Activated CD4-positive, alpha-beta memory T cell treated with anti-CD3 and anti-CD28 coated beads for 36 hours (primary cell): ENCODE data around the gene PLEKHS1. TPM values are rescaled to one million over a fixed set of nuclear protein-coding genes. Genes with fewer than 3 reads are reported as not detected.
"Not testable (repeated sequence)": the region's sequence is repeated elsewhere in the genome, so short reads cannot be mapped to it uniquely, and the experiment has no call there.

Source experiments
- CTCF ChIA-PET: fragments of 350-600 bp; sonication (Branson Sonifier 250); formaldehyde crosslinking; loops from one replicate; lab custom pipeline; 2021; ENCODE audit warnings: antibody characterized with exemption, inconsistent platforms; lab: Charles Lee
- POLR2A ChIA-PET: fragments of 350-600 bp; sonication (Branson Sonifier 250); formaldehyde crosslinking; loops from one replicate; lab custom pipeline; 2021; ENCODE audit warnings: antibody characterized with exemption; lab: Charles Lee
- DNase-seq: peaks from one replicate; pipeline ENCODE4 v3.0.0-alpha.2; 2020
- H3K27ac Mint-ChIP-seq: one replicate; pipeline ENCODE4 v1.8.0; 2021; ENCODE audit warnings: mixed read lengths
- H3K27me3 Mint-ChIP-seq: one replicate; pipeline ENCODE4 v1.8.0; 2021; ENCODE audit warnings: mixed read lengths
- H3K36me3 Mint-ChIP-seq: one replicate; pipeline ENCODE4 v1.8.0; 2021; ENCODE audit warnings: mixed read lengths
- H3K4me1 Mint-ChIP-seq: one replicate; pipeline ENCODE4 v1.8.0; 2021; ENCODE audit warnings: low read depth, mixed read lengths
- H3K4me3 Mint-ChIP-seq: one replicate; pipeline ENCODE4 v1.8.0; 2021; ENCODE audit warnings: mild to moderate bottlenecking, mixed read lengths
- H3K9me3 Mint-ChIP-seq: one replicate; pipeline ENCODE4 v1.8.0; 2021; ENCODE audit warnings: mixed read lengths
- intact Hi-C: fragments of 100-400 bp; cut with micrococcal nuclease; formaldehyde crosslinking; loops from one replicate; pipeline ENCODE4 v1.15.1; 2023
- total RNA-seq, 2 experiments: library from RNA; stranded (reverse); gene quantifications; one replicate each; pipeline ENCODE4 v1.2.3, GENCODE V29; 2021

Gene PLEKHS1
- total RNA-seq, 2 experiments from 2014 or later = not detected

DNA sequence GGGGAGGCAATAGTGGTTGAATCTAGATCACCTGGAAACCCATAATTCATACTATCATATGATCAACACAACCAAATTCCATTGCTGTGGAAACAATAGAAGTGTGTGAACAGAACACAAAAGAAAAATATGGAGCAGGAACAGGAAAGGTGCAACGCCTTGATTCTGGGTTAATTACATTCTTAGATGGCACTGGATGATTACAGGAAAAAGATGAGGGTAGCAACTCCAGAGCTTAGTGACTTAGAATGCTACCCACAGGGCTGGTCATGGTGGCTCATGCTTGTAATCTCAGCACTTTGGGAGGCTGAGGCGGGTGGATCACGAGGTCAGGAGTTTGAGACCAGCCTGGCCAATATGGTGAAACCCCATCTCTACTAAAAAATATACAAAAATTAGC is 19.6 kb downstream of the PLEKHS1 start:
- H3K27me3 Mint-ChIP-seq = peaks cover 31% of the 10 kb centered on the region
- CTCF ChIA-PET, H3K9me3 Mint-ChIP-seq, H3K27ac Mint-ChIP-seq, H3K36me3 Mint-ChIP-seq, POLR2A ChIA-PET, DNase-seq, H3K4me1 Mint-ChIP-seq, intact Hi-C loops, H3K4me3 Mint-ChIP-seq: not testable (repeated sequence)

DNA sequence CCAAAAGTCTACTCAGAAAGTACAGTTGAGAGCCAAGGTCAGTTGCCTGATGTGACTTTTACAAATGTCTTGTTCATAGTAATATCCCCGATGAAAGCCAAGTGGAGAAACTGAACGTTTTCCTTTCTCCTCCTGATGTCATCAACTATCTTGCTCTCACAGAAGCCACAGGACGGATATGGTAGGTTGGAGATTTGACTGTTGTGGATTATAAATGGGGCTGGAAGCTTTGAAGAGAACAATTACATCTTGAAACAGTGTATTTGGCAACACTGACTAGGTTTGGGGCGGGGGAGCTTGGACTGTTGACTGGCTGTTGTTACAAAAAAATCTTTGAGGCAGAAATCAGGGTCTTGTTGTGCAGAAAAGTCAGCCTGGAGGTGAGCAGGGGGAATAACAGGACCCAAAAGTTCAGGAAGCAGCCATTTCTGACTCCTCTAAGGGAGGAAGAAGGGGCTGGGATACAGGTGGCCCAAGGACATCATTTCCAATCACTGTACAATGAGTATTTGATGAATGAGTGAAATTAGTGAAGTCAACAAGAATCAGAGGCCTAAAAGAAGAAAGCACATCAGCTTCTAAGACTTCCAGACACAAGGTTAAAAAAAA is 24.3 kb downstream of the PLEKHS1 start:
- Mint-ChIP-seq H3K36me3 (no peaks in the 10 kb centered on the region), H3K27me3 (peaks cover 12% of the 10 kb centered on the region), H3K4me3 (no peak overlapping the region), H3K4me1 (no peaks in the 10 kb centered on the region), H3K9me3 (no peaks in the 10 kb centered on the region), H3K27ac (no peak overlapping the region)
- intact Hi-C loops = no loop called here
- POLR2A ChIA-PET = no interaction called here
- CTCF ChIA-PET = no interaction called here
- no peak for DNase-seq

DNA sequence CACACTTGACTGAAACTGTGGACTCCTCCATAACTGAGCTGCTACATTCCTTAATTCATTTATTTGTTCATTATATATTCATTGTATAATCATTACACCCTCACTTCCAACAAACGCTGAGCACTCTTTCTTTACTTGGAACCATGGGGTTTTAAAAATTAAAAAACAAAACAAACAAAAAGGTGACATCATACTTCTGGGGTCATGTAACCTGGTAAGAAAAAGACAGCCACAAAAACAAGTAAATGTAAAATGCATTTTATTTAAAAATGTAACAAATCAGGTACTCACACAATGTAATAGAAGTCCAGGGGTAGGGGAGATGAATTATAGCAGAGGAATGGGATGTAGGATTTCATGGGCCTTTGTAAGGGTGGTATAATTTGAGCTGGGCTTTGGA is 25.1 kb downstream of the PLEKHS1 start:
- ChIA-PET CTCF (interaction anchor here (1.0 to 1.1 kb wide), 2 partner anchors 23 to 38 kb away, joined by 3 read pairs; no protein-coding TSS in a partner anchor), POLR2A (no interaction called here)
- Mint-ChIP-seq H3K27ac (no peak overlapping the region), H3K4me1 (no peaks in the 10 kb centered on the region), H3K36me3 (no peaks in the 10 kb centered on the region), H3K4me3 (no peak overlapping the region), H3K27me3 (peaks cover 10% of the 10 kb centered on the region), H3K9me3 (no peaks in the 10 kb centered on the region)
- DNase-seq = no peak
- intact Hi-C loops = no loop called here

DNA sequence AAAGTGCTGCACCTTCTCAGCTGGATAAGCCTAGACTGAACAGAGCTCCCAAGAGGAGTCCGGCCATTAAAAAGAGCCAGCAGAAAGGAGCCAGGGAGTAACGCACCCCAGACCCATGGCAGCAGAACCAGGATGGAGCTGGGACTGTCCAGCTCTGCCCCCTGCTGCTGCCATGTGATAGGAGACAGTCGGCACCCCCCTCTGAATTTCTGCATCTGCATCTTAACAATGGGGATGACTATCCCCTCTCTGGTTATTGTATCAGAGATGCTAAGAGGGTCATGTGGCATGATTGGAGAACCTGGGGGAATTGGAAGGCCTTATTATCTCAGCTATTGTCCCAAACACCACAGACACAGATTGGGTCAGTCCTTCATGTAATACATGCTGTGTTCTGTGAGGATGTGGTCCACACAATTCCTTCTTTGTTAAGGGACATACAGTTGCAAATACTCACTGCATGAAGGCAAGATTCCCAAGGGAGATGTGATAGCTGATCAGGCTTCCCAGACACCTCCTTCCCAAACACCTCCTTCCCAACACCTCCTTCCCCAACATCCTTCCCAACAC is 29.3 kb downstream of the PLEKHS1 start:
- Mint-ChIP-seq H3K27ac (no peak overlapping the region), H3K36me3 (no peaks in the 10 kb centered on the region), H3K27me3 (peaks cover 7% of the 10 kb centered on the region), H3K9me3 (no peaks in the 10 kb centered on the region), H3K4me1 (no peaks in the 10 kb centered on the region), H3K4me3 (no peak overlapping the region)
- POLR2A ChIA-PET = no interaction called here
- no peak for DNase-seq
- CTCF ChIA-PET = no interaction called here
- intact Hi-C loops = no loop called here

DNA sequence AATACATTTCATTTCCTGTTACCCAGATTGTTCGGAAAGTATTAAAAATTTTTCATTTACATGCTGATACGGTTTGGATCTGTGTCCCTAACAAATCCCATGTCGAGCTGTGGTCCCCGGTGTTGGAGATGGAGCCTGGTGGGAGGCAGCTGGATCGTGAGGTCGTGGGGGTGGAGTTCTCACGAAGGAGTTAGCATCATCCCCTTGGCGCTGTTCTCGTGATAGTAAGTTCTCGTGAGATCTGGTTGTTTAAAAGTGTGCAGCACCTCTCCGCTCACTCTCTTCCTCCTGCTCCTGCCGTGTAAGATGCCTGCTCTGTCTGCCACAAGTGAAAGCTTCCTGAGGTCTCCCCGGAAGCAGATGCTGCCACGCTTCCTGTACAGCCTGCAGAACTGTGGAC is 30.9 kb downstream of the PLEKHS1 start:
- Mint-ChIP-seq H3K9me3 (no peaks in the 10 kb centered on the region), H3K36me3 (no peaks in the 10 kb centered on the region), H3K4me3 (no peak overlapping the region), H3K27ac (no peak overlapping the region), H3K4me1 (no peaks in the 10 kb centered on the region), H3K27me3 (peaks cover 5% of the 10 kb centered on the region)
- ChIA-PET POLR2A (no interaction called here), CTCF (no interaction called here)
- no peak for DNase-seq
- intact Hi-C loops = no loop called here

DNA sequence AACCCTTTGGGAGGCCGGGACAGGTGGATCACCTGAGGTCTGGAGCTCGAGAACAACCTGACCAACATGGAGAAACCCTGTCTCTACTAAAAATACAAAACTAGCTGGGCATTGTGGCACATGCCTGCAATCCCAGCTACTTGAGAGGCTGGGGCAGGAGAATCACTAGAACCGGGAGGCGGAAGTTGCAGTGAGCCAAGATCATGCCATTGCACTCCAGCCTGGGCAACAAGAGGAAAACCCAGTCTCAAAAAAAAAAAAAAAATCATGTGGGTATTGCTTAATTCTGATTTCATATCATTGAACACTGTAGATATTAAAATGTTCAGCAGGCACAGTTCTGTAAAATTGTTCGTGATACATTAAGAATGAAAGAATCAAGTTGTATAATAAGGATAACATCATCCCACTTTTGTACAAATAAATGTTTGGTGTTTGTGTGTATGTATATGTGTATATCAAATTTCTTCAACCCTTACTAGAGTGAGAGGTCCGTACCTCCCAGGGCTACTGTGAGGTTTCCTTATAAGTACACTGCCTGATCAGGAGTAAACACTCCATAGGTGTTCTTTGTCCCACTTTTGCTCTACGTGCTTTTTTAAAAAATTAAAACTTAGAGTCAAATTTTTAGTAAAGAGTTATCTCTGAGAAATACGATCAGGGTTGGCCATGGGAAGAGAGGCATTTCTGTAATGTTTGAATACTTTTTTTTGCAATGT is 31.7 kb downstream of the PLEKHS1 start:
- DNase-seq = no peak
- H3K9me3 Mint-ChIP-seq = no peaks in the 10 kb centered on the region
- no peaks in the 10 kb centered on the region for H3K4me1 Mint-ChIP-seq
- ChIA-PET POLR2A (no interaction called here), CTCF (no interaction called here)
- H3K36me3 Mint-ChIP-seq = no peaks in the 10 kb centered on the region
- intact Hi-C loops = no loop called here
- H3K27me3 Mint-ChIP-seq = peaks cover 5% of the 10 kb centered on the region
- H3K27ac Mint-ChIP-seq = no peak overlapping the region
- no peak overlapping the region for H3K4me3 Mint-ChIP-seq

DNA sequence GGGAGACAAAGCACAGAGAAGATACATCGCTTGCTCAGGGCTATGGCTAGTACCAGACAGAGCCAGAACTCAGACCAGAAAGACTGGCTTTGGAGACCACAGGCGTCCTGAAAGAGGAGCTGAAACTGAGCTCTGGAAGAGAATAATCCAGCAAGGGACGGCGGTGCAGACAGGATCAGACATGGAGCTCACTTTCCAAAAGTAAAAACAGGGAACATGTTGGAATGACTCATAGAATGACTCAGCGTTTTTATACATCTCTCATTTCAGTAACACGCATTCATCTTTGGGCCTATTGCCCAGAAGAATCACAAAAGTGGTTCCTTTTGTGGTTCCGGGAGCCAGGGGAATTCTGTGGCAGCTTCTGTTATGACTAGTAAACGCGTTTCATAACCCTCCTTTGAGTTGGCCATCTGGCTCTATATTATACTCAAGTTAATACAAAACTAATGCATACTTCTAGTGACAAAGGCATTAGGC is 37.2 kb downstream of the PLEKHS1 start:
- no peak for DNase-seq
- Mint-ChIP-seq H3K9me3 (no peaks in the 10 kb centered on the region), H3K4me1 (no peaks in the 10 kb centered on the region), H3K27ac (no peak overlapping the region), H3K36me3 (no peaks in the 10 kb centered on the region), H3K4me3 (no peak overlapping the region), H3K27me3 (peaks cover 8% of the 10 kb centered on the region)
- intact Hi-C loops = no loop called here
- ChIA-PET CTCF (no interaction called here), POLR2A (no interaction called here)

DNA sequence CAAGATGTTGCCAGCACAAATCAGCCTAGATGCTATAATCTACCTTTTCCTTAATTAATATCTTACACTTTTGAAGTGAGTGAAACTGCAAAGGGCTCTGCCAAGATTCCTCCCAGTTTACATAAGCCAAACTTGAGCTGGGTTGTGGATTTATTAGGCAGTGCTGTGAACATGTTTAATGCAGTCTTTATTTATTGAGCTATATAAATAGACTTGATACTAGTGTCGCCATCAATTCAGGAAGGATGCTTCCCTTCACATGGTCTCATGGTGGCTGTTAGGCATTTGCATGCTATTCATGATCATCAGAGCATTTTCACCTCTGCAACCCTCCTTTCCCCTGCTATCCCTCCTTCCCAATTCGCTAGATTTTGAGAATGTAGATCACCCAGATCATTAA is 40.2 kb downstream of the PLEKHS1 start:
- intact Hi-C loops = loop anchor here (10.0 kb wide), 1 partner anchor 133 kb away; no protein-coding TSS in a partner anchor
- Mint-ChIP-seq H3K36me3 (no peaks in the 10 kb centered on the region), H3K27me3 (peaks cover 24% of the 10 kb centered on the region), H3K4me3 (no peak overlapping the region), H3K9me3 (no peaks in the 10 kb centered on the region), H3K4me1 (no peaks in the 10 kb centered on the region), H3K27ac (no peak overlapping the region)
- CTCF ChIA-PET = interaction anchor here (1.3 to 1.4 kb wide), 2 partner anchors 8 to 311 kb away, joined by 3 read pairs; no protein-coding TSS in a partner anchor
- POLR2A ChIA-PET = interaction anchor here (0.5 kb wide), 1 partner anchor 599 kb away, joined by 3 read pairs; no protein-coding TSS in a partner anchor
- no peak for DNase-seq

DNA sequence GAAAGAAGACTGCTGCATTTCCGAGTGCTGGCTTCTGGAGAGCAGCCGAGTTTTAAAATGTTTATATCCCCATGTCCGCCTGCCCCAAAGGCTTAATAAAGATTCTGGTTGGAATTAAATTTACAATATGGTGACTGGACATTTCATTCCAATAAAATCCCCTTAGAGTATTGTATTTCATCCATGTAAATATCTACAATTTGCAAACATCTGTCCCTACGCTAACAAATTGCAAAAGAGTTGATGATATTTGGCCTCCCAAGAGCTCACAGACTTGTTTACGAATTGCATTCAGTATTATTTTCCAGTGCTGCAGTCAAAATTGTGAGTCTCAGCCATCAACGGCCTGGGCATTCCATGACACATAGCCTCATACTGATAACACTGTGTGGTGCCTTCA is 50.1 kb downstream of the PLEKHS1 start:
- DNase-seq = no peak
- Mint-ChIP-seq H3K36me3 (no peaks in the 10 kb centered on the region), H3K4me1 (no peaks in the 10 kb centered on the region), H3K9me3 (no peaks in the 10 kb centered on the region), H3K4me3 (no peak overlapping the region), H3K27me3 (peaks cover 12% of the 10 kb centered on the region), H3K27ac (no peak overlapping the region)
- POLR2A ChIA-PET = no interaction called here
- CTCF ChIA-PET = interaction anchor here (0.6 to 6.5 kb wide), 2 partner anchors 249 to 302 kb away, joined by 3 to 93 read pairs; no protein-coding TSS in a partner anchor
- intact Hi-C loops = no loop called here

DNA sequence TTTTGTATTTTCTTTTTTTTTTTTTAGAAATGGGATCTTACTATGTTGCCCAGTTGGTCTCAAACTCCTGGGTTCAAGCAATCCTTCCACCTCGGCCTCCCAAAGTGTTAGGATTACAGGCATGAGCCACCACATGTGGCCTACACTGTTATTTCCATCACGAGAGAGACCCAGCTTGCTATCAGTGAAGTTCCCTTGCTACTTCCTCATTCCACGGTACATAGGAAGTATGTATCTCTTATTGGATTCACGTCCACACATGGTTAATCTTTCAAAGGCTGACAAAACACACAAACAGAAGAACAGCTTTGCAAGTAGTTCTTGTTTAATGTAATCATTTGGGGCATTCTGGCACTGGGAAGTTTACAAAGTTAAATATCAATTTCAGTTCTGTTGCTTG is 51.5 kb downstream of the PLEKHS1 start:
- no peaks in the 10 kb centered on the region for H3K9me3 Mint-ChIP-seq
- no peaks in the 10 kb centered on the region for H3K4me1 Mint-ChIP-seq
- intact Hi-C loops = no loop called here
- no peak overlapping the region for H3K4me3 Mint-ChIP-seq
- ChIA-PET POLR2A (no interaction called here), CTCF (interaction anchor here (6.5 kb wide), 1 partner anchor 301 kb away, joined by 93 read pairs; no protein-coding TSS in a partner anchor)
- no peak for DNase-seq
- H3K36me3 Mint-ChIP-seq = no peaks in the 10 kb centered on the region
- no peak overlapping the region for H3K27ac Mint-ChIP-seq
- H3K27me3 Mint-ChIP-seq = peaks cover 14% of the 10 kb centered on the region

DNA sequence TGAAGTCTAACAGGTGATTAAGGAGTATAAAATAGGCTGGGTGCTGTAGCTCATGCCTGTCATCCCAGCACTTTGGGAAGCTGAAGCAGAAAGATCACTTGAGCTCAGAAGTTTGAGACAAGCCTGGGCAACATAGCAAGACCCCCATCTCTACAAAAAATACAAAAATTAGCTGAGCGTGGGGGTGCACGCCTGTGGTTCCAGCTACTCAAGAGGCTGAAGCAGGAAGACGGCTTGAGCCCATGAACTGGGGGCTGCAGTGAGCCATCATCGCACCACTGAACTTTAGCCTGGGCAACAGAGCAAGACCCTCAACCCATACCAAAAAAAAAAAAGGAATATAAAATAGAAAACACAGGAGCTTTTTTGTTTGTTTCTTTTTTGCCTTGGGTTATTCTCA is 55.0 kb downstream of the PLEKHS1 start:
- no peak overlapping the region for H3K4me3 Mint-ChIP-seq
- CTCF ChIA-PET = interaction anchor here (0.6 to 1.3 kb wide), 2 partner anchors 9 to 10 kb away, joined by 3 to 4 read pairs; no protein-coding TSS in a partner anchor
- no peaks in the 10 kb centered on the region for H3K4me1 Mint-ChIP-seq
- H3K36me3 Mint-ChIP-seq = no peaks in the 10 kb centered on the region
- no peak overlapping the region for H3K27ac Mint-ChIP-seq
- POLR2A ChIA-PET = no interaction called here
- H3K9me3 Mint-ChIP-seq = no peaks in the 10 kb centered on the region
- no peak for DNase-seq
- intact Hi-C loops = no loop called here
- H3K27me3 Mint-ChIP-seq = peaks cover 20% of the 10 kb centered on the region

DNA sequence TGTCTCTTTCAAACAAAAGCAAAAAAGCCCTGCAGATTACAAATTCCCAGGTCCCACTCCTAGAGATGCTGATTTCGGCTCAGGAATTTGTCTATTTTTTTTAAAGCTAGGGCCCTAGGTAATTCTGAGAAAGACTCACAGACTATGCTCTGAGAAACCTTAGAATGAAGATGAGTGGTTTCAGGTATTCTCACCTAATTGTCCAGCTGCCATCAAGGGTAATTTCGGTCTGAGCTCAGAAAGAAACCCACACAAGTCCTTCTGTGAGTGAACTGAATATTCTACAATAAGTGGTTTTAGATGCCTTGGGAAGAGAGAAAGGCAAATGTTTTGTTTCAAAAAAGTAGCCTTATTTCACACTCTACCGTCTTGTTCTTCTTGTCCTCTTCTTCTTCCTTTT is 56.7 kb downstream of the PLEKHS1 start:
- peaks cover 20% of the 10 kb centered on the region for H3K27me3 Mint-ChIP-seq
- no peak overlapping the region for H3K27ac Mint-ChIP-seq
- DNase-seq = no peak
- POLR2A ChIA-PET = no interaction called here
- intact Hi-C loops = no loop called here
- no peaks in the 10 kb centered on the region for H3K9me3 Mint-ChIP-seq
- no peak overlapping the region for H3K4me3 Mint-ChIP-seq
- no peaks in the 10 kb centered on the region for H3K4me1 Mint-ChIP-seq
- H3K36me3 Mint-ChIP-seq = no peaks in the 10 kb centered on the region
- CTCF ChIA-PET = interaction anchor here (1.2 to 1.5 kb wide), 2 partner anchors 9 to 296 kb away, joined by 4 read pairs; no protein-coding TSS in a partner anchor
